Caco-2 (cell line): ENCODE data around the gene RASSF8. TPM values are rescaled to one million over a fixed set of nuclear protein-coding genes. Genes with fewer than 3 reads are reported as not detected.
A peak's percentile ranks its signal among the peaks of the same experiment; 100 is the strongest.

Experiments used
- BruUV-seq: library from RNA; stranded (reverse); fragments of 400-500 nt; replicated peaks from 2 replicates; lab custom pipeline; 2021; lab: Mats Ljungman, UMichigan
- CTCF ChIA-PET: fragments of 300-600 bp; sonication (Branson Sonifier 250); formaldehyde crosslinking; loops from one replicate; lab custom pipeline; 2022; ENCODE audit warnings: antibody characterized with exemption; lab: Charles Lee
- POLR2A ChIA-PET: fragments of 300-600 bp; sonication (Branson Sonifier 250); formaldehyde crosslinking; loops from one replicate; lab custom pipeline; 2022; ENCODE audit warnings: antibody characterized with exemption; lab: Charles Lee
- DNase-seq, 2 experiments: peaks; one replicate each; pipeline versions ENCODE4 v3.0.0 to v3.0.0-alpha.2; 2020 to 2022
- H3K27me3 ChIP-seq: replicated peaks from 2 replicates; pipeline ENCODE4 v1.6.0; 2011; ENCODE audit warnings: low read length; ENCODE audit not compliant: control insufficient read depth, insufficient read depth
- H3K36me3 ChIP-seq: 2 replicates; pipeline ENCODE4 v1.5.1; 2011; ENCODE audit warnings: low read length; ENCODE audit not compliant: control insufficient read depth, insufficient read depth
- H3K4me1 ChIP-seq: fragments of 250-450 bp; sonication (Bioruptor Pico); 2 replicates; pipeline ENCODE4 v1.5.1; 2020; ENCODE audit warnings: mild to moderate bottlenecking
- H3K4me3 ChIP-seq: 2 replicates; pipeline ENCODE4 v1.5.1; 2011; ENCODE audit warnings: low read depth, mild to moderate bottlenecking, control low read depth, low read length
- H3K9me3 ChIP-seq: fragments of 250-450 bp; sonication (Bioruptor Pico); 2 replicates; pipeline ENCODE4 v1.5.1; 2020; ENCODE audit warnings: mild to moderate bottlenecking, moderate library complexity
- H3K27ac Mint-ChIP-seq: one replicate; pipeline ENCODE4 v1.8.0; 2022; ENCODE audit warnings: mixed read lengths; ENCODE audit not compliant: unreplicated experiment
- H3K27me3 Mint-ChIP-seq: one replicate; pipeline ENCODE4 v1.8.0; 2022; ENCODE audit warnings: mixed read lengths; ENCODE audit not compliant: insufficient read depth, unreplicated experiment
- H3K36me3 Mint-ChIP-seq: one replicate; pipeline ENCODE4 v1.8.0; 2022; ENCODE audit warnings: mild to moderate bottlenecking, mixed read lengths; ENCODE audit not compliant: insufficient read depth, unreplicated experiment
- H3K4me1 Mint-ChIP-seq: one replicate; pipeline ENCODE4 v1.8.0; 2022; ENCODE audit warnings: low read depth, mixed read lengths; ENCODE audit not compliant: unreplicated experiment
- H3K4me3 Mint-ChIP-seq: one replicate; pipeline ENCODE4 v1.8.0; 2022; ENCODE audit warnings: mild to moderate bottlenecking, moderate library complexity, mixed read lengths; ENCODE audit not compliant: unreplicated experiment
- H3K9me3 Mint-ChIP-seq: one replicate; pipeline ENCODE4 v1.8.0; 2022; ENCODE audit warnings: mixed read lengths; ENCODE audit not compliant: unreplicated experiment
- intact Hi-C: fragments of 100-400 bp; cut with micrococcal nuclease; formaldehyde crosslinking; loops from one replicate; pipeline ENCODE4 v1.10.0; 2022; ENCODE audit not compliant: unreplicated experiment
- total RNA-seq: library from RNA; stranded (reverse); gene quantifications from 2 replicates; pipeline ENCODE4 v1.2.3, GENCODE V29; 2022
- TF ChIP-seq, protein P1 (sequence below), 2 experiments: fragments of 200-600 bp in 1 of 2; IDR thresholded peaks; 1 replicate in 1 of 2; 2 replicates in 1 of 2; pipeline versions ENCODE4 v1.5.1 to v1.8.0; 2011 to 2022; ENCODE audit warnings: antibody characterized with exemption in 1 of 2, control low read depth in 1 of 2, inconsistent platforms in 1 of 2, low read depth in 1 of 2, low read length in 1 of 2, mild to moderate bottlenecking in 1 of 2, moderate library complexity in 1 of 2; ENCODE audit not compliant: insufficient read depth in 1 of 2, severe bottlenecking in 1 of 2, unreplicated experiment in 1 of 2

RASSF8 gene
- total RNA-seq, 1 experiment from 2014 or later, result 143 TPM

DNA sequence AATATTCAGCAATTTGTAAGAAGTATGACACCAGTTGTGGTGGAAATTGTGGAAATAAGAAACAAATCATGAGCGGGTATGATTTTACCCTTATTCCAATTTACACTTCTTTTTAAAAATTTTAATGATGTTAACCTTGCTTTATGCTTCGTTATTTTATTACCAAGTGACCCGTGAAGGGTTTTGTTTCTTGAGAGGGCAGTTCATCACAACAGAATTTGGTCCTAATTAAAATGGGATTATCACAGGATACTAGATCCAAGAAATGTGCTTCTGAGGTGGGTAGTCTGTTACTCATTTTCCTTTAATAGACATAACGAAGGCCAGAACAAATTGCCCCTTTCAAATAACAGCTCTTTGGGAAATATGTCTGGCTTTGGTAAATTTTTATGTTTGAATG, 25.5 kb upstream of the RASSF8 start:
- Mint-ChIP-seq H3K9me3 (peaks cover 15% of the 10 kb centered on the region), H3K36me3 (no peaks in the 10 kb centered on the region), H3K4me3 (no peak overlapping the region), H3K27ac (no peak overlapping the region), H3K27me3 (no peaks in the 10 kb centered on the region), H3K4me1 (peaks cover 8% of the 10 kb centered on the region)
- BruUV-seq, result no TSS peak
- ChIA-PET POLR2A (no interaction called here), CTCF (no interaction called here)
- no peaks in the 10 kb centered on the region for H3K36me3 ChIP-seq
- peaks cover 10% of the 10 kb centered on the region for H3K4me1 ChIP-seq
- TF ChIP-seq, protein P1, sequence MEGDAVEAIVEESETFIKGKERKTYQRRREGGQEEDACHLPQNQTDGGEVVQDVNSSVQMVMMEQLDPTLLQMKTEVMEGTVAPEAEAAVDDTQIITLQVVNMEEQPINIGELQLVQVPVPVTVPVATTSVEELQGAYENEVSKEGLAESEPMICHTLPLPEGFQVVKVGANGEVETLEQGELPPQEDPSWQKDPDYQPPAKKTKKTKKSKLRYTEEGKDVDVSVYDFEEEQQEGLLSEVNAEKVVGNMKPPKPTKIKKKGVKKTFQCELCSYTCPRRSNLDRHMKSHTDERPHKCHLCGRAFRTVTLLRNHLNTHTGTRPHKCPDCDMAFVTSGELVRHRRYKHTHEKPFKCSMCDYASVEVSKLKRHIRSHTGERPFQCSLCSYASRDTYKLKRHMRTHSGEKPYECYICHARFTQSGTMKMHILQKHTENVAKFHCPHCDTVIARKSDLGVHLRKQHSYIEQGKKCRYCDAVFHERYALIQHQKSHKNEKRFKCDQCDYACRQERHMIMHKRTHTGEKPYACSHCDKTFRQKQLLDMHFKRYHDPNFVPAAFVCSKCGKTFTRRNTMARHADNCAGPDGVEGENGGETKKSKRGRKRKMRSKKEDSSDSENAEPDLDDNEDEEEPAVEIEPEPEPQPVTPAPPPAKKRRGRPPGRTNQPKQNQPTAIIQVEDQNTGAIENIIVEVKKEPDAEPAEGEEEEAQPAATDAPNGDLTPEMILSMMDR (IDR thresholded peaks at IDR 0.05; ENCODE audit: insufficient read depth in 1 of 2, low read depth in 1 of 2, low read length in 1 of 2, severe bottlenecking in 1 of 2, unreplicated experiment in 1 of 2), result no peak
- no peak for DNase-seq
- H3K4me3 ChIP-seq, result no peak overlapping the region
- H3K9me3 ChIP-seq, result no peaks in the 10 kb centered on the region
- H3K27me3 ChIP-seq, result no peaks in the 10 kb centered on the region
- intact Hi-C loops, result no loop called here

DNA sequence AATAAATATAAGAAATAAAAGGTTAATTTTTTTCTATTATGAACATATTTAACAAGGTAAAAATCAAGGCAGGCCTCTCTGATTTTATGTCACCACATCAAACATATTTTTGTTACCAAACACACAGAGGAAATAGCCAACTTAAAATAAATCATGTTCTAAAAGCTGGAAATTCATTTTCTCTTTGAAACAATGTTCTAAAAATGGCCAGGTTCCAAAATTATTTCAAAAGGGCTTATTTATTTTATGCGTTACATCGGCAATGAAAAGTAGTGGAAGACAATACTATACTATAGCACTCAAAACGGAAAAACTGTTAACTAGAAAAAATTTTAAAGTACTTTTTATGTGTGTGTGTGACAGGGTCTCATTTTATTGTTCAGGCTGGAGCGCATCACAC, 24.0 kb upstream of the RASSF8 start:
- no peak overlapping the region for H3K4me3 Mint-ChIP-seq
- intact Hi-C loops, result no loop called here
- H3K36me3 ChIP-seq, result no peaks in the 10 kb centered on the region
- no peaks in the 10 kb centered on the region for H3K9me3 ChIP-seq
- TF ChIP-seq, protein P1 (IDR thresholded peaks at IDR 0.05; ENCODE audit: insufficient read depth in 1 of 2, low read depth in 1 of 2, low read length in 1 of 2, severe bottlenecking in 1 of 2, unreplicated experiment in 1 of 2), result no peak
- peaks cover 22% of the 10 kb centered on the region for H3K4me1 ChIP-seq
- peaks cover 15% of the 10 kb centered on the region for H3K9me3 Mint-ChIP-seq
- POLR2A ChIA-PET, result no interaction called here
- H3K36me3 Mint-ChIP-seq, result no peaks in the 10 kb centered on the region
- DNase-seq, result no peak
- H3K27me3 Mint-ChIP-seq, result no peaks in the 10 kb centered on the region
- H3K4me1 Mint-ChIP-seq, result peaks cover 22% of the 10 kb centered on the region
- no TSS peak for BruUV-seq
- H3K27me3 ChIP-seq, result no peaks in the 10 kb centered on the region
- CTCF ChIA-PET, result no interaction called here
- H3K27ac Mint-ChIP-seq, result no peak overlapping the region
- H3K4me3 ChIP-seq, result no peak overlapping the region

DNA sequence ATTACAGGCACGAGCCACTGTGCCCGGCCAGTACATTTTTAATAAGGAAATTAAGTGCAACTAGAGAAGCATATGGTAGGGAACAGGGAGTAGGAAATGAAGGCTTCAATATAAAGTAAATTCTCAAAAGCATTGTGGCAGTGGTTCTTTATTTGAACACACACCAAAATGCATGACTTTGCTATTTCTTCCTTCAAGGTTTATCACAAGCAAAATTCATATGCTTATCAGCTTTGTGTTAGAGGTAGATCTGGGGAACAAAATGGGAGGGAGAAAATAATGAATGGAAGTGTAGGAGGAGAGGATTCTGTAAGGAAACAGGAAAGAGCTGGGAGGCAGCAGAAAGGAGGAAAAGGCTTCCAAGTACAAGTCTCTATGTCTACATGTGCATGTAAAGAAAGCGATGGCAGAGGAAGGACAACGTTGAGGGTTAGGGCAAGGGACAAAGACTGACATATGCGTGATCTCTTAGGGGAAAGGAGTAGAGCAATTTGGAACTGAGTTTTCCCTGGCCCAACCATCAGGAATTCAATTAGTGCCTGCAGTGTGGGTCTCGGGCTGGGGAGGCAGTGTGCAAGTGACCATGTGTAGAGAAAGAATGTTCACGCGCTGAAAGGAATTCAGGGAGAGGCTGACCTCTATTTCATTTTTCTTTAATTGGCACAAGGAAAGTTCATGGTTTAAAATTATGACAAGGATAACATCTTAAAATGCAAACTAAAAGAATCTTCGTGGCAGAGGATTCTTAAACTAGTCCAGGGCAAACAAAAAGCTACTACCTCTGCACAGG, 22.9 kb upstream of the RASSF8 start:
- Mint-ChIP-seq H3K9me3 (peaks cover 9% of the 10 kb centered on the region), H3K4me1 (peaks cover 32% of the 10 kb centered on the region), H3K27ac (no peak overlapping the region), H3K36me3 (no peaks in the 10 kb centered on the region), H3K27me3 (no peaks in the 10 kb centered on the region), H3K4me3 (no peak overlapping the region)
- POLR2A ChIA-PET, result no interaction called here
- DNase-seq, result no peak
- Histone ChIP-seq H3K4me3 (no peak overlapping the region), H3K9me3 (no peaks in the 10 kb centered on the region), H3K36me3 (no peaks in the 10 kb centered on the region), H3K27me3 (no peaks in the 10 kb centered on the region), H3K4me1 (peaks cover 28% of the 10 kb centered on the region)
- no TSS peak for BruUV-seq
- intact Hi-C loops, result no loop called here
- CTCF ChIA-PET, result no interaction called here
- TF ChIP-seq, protein P1 (IDR thresholded peaks at IDR 0.05; ENCODE audit: insufficient read depth in 1 of 2, low read depth in 1 of 2, low read length in 1 of 2, severe bottlenecking in 1 of 2, unreplicated experiment in 1 of 2), result peak in 1 of 2 experiments; percentile 12
